HG02623 (cell line): ENCODE data around the gene SRR.
"Not testable (repeated sequence)": the region's sequence is repeated elsewhere in the genome, so short reads cannot be mapped to it uniquely, and the experiment has no call there.

Experiments used
- ATAC-seq: cut with Tn5 transposase; IDR thresholded peaks from one replicate; pipeline ENCODE4 v1.9.1; 2021; ENCODE audit warnings: moderate library complexity; ENCODE audit not compliant: unreplicated experiment

SRR gene, protein sequence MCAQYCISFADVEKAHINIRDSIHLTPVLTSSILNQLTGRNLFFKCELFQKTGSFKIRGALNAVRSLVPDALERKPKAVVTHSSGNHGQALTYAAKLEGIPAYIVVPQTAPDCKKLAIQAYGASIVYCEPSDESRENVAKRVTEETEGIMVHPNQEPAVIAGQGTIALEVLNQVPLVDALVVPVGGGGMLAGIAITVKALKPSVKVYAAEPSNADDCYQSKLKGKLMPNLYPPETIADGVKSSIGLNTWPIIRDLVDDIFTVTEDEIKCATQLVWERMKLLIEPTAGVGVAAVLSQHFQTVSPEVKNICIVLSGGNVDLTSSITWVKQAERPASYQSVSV

DNA sequence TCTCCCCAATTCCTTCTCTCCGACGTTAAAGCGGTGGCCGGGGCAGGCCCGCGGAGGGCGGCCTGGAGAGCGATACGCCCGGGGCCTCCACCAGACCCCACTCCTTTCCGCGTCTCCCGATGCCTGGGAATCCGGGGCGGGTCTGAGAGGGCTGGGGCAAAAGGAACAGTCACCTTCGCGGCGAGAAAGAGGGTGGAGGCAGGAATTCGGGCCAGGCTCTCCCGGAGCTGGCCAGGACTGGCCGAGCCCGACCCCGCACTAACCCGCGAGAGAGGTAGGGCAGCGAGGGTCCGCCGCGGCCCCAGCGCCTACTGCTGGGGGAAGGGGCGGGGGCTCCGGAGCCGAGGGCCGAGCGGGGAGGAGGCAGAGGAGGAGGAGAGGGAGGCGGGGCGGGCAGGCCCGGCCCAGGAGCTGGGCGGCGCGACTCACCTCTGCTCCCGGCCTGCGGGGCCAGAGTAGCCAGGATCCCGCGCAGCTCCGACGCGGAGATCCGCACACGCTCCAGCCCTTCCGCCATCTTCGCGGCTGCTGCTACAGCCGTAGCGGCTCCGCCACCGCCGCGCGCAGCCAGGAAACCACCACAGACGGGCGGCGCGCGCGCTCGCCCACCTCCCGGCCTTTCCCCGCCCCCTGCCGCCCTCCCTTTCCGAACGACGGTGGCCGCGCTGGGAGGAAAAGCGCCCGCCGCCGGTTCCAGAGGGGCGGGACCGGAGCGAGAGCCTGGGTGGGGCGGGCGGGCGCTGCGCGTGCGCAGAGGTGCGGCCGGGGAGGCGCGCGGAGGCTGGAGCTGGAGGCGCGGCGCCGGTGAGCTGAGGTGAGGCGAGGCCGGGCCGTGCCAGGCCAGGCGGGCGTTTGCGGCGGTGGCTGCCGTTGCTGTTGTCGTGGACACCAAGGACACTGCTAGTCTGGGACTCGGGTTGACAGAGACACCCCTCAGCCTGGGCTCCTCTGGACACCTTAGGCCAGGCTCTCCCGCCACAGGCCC is at the start of gene SRR, which contains the start of gene SMG6:
Gene SRR (plus strand): TSS at position 747 of the 985 bp plus-strand sequence. CDS start 11,611 bp downstream, outside the sequence.
Gene SMG6 (minus strand): TSS at position 582 of the 985 bp plus-strand sequence. CDS start 65 bp downstream, at position 517.
- peak; percentile 72 for ATAC-seq

DNA sequence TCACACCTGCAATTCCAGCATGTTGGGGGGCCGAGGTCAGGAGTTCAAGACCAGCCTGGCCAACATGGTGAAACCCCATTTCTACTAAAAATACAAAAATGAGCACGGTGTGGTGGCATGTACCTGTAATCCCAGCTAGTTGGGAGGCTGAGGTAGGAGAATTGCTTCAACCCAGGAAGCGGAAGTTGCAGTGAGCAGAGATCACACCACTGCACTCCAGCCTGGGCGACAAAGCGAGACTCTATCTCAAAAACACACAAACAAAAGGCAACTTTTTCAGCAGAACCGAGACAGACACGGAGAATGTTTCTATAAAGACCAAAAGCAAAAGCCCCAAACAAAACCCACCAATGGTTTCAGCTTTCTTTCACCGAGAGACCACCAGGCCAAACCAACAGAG is 44.9 kb upstream of the SRR start:
- not testable (repeated sequence) for ATAC-seq

DNA sequence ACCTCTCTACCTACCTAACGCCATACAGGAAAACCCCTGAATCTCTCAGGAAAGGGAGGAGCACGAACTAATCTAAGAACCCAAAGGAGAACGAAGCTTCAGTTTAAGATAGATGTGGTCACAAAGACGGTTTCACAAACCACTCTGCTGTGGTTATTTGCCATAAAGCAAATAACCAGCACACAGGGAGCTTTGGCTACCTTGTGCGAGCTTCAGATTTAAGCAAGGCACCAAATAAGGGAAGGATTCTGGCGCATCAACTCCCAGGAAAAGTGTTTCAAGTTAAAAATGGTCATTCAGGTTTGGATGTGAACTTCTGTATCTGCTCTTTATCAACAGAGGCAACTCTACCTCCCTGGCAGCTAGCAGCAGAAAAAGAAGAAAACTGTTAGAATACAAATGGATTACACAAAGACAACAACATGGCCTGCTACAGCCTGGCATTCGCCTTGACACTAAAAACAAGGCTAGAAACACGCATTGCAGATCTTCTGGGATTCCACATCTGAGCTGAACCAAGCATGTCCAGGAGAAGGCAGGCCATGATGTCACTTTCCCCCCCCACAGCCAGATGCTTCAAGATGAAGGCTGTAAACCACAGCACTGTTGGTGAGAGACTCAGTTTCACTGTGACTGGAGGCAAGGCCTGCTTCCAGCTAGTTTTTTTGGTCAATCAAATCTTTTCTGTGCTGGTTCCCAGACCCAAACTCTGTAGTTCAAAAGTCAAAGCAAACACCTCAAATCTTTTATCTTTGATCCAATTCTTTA is 43.8 kb upstream of the SRR start:
- ATAC-seq: no peak

DNA sequence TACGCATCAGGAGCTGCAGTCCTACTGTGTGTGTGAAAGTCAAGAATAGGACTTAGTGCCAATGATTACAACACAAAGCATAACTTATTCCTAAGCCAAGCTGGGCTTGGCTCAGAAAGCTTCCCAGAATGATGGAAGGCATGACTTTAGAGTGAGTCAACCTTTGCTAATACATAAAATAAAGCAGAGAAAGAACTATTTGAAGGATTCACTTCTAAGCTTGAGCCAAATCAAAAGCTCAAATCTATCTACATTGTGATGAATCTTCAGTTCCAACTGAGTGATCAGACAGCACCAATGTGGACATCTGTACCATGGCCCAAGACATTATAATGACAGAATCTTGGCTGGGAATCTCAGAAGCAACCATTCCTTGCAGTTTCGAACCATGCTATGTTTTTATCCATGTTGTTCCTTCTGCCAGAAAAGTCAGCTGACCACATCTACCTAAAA is 41.6 kb upstream of the SRR start:
- ATAC-seq: no peak

DNA sequence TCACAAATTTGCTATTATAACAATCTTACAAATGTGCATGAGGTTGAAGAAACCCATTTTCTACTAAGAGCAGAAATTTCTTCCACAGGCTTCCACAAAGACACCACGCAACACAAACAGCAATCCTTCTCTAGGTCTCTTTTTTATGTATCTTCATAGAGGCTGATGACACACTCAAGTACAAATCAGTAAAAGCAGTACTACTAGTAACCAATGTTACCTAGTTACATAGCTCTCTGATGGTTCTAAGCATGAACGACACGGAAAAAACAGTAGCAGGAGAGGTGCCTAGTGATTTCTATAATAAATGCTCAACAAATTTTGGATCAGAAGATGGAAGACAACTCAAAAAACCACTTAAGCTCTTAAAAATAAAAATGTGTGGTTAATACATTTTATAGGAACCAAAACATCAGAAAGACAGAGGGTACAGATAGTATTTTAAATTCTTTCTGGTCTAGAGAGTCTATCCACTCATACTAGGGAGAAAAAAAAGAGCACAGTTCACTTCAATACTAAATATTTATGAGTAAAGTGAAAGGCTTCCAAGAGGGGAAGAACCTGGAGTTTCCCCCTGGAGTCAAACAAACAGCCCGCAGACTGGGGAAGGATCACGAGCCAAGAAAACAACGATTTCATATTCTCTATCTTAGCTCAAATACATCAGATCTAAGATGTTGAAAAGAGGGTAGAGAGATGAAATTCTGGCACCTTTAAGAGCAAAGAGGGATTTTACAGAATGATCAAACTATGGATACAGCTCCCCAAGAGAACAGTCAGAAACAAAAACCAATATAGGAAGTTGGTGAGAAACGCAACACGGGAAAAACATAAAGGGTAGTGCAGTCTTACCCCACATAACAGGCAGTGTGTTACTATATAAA is 40.3 kb upstream of the SRR start:
- ATAC-seq: no peak

DNA sequence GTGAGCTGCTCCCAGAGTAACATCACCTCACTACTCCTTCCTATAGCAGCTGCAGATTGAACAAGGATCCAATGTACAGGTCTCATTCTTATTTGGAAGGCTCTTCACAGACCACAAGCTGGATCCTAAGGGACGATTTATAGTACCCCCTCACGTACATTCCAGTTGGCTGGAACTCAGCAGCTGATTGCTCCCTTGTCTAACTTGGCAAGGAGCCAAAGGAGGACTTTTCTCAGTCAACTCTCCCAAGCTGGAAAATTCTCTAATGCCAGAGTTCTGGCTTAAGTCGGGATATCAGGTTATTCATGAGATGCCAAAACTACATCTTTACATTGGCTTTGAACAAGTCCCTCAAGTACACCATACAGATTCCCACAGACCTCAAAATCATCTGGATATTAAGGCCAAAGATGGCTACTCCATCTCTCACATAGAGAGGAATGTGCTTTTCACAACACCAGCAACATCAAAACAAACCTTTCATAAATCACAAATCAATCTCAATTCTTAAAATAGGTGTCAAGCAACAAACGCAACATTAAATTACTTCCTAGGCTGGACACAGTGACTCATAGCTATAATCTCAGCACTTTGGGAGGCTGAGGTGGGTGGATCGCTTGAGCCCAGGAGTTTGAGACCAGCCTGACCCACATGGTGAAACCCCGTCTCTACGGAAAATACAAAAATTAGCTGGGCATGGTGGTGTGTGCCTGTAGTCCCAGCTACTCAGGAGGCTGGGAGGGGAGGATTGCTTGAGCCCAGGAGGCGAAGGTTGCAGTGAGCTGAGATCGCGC is 39.5 kb upstream of the SRR start:
- ATAC-seq: no peak

DNA sequence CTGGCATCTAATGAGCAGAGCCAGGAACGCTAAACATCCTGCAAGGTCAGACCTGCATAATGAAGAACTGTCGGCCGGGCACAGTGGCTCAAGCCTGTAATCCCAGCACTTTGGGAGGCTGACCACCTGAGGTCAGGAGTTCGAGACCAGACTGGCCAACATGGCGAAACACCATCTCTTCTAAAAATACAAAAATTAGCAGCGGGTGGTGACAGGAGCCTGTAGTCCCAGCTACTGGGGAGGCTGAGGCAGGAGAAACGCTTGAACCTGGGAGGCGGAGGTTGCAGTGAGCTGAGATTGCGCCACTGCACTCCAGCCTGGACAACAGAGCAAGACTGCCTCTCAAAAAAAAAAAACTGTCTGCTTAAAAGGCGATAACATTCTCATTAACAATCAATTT is 38.6 kb upstream of the SRR start:
- ATAC-seq: not testable (repeated sequence)

DNA sequence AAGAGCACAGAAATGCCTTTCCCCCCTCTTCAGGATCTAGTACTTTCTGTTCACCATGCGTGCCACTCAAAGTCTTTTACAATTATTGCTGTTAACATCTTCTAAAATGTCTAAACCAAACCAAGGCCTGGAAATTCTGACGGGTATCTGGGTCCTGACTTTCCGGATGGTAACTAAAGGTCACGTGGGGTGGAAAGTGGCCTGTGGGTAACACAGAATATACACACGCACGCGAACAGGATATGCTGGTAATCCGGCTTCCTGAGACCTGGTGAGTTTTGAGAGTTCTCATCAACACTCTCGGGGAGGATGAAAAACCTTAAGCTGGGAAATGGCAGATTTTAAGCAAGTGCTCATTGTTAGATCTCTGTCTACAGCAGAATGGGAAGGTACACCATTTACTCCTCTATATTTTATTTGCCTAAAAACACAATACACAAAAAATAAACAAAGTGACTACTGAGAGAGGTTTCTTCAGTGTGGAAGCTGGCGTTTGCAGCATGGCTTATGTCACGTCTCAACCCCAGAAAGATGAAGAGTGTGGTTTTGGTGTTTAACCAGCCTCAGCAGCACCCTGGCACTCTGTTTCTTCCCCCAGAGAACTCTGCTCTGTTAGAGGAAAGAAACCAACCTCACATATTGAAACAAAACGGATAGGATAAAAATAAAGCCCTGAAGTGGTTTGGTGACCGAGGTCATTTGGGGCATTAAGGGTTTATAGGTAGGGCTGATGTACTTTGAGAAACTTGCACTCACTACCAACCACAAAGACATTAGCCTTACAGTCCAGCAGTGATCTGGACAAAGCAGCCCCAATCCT is 37.5 kb upstream of the SRR start:
- ATAC-seq: peak; percentile 58

DNA sequence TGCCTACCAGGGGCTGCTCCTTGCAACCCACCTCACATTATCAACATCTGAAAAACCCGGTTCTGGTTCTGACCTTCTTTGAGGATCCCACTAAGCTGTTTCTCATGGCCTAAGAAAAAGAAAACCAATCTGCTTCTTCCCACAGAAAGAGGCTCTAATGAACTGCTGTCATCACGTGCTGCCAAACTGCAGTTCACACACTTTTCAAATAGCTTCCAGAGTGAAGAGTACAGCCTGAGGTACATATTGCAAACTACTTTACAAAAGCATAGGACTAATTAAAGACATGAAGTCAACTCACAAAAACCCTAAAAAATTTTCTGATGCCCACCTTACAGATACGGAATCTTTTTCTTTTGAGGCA is 36.9 kb upstream of the SRR start:
- ATAC-seq: no peak

DNA sequence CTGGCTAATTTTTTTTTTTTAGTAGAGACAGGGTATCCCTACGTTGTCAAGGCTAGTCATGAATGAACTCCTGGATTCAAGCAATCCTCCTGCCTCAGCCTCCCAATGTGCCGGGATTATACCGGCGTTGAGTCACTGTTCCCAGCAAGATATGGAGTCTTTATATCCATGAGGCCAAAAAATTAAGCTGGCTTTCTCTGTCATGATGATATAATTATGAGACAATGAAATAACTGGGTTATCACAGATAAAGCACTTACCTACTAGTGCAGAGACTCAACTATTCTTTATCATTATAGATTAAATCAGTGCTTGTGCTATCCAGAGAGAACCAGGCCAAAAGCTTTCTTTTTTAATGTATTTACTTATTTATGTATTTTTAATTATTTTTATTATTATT is 36.4 kb upstream of the SRR start:
- no peak for ATAC-seq

DNA sequence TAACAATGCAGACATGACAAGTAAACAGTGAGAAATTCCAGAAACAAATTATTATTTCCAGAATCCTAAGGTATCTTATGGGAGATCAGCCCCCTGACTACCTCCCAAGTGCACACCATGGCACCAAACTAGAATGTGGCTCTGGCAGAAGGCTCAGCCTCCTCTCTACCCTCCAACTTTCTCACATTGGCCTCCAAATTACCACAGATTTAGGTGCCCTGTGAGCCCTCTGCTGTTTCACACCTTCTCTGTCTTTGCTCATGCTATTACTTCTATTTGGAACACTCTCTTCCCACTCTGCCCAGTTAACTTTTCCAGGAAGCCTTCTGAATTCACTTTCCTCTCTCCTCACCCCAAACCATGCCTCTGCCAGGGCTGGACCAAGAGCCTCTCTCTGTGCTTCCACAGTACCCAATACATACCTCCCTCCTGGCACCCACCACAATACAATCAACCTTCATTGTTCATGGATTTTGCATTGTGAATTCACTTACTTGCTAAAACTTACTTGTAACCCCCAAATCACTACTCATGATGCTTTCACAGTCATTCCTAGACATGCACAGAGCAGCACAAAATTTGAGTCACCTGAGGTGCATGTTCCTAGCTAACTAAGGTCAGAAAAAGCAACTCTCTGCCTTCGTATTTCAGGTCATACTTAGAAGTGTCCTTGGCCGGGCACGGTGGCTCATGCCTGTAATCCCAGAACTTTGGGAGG is 31.6 kb upstream of the SRR start:
- no peak for ATAC-seq

DNA sequence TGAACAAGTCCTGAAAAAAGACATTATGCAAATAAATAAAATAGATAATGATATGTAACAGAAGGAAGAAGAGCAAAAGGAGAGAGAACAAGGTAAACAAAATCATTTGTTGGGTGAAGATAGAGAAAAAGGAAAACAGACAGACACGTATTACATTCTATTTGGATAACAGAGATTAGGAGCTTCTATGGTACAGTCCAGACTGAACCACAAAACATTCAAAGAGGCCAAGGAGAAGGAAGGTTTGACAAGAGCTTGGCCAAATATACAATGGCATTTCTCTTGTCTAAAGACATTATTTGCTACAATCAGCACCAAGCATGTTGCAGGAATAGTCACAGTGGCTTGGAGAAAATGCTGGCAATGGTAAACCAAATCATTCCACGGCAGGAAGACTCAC is 29.3 kb upstream of the SRR start:
- no peak for ATAC-seq

DNA sequence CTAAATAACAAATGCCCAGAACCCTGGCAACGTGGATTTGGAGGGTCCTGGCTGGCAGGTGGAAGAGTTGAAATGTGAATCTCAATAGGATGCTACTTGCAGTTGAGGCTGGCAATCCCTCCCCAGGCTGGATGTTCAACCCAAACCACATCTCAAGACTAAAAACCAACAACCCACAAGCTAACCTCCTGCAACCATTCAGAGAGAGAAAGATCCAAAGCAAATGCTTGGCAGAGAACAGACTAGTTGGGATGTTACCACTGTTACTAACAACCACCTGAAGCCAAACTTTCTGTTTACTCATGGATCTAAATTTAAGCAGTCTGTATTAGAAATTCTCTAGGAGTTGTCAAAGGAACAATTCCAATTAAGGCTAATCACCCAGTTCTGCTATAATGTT is 28.0 kb upstream of the SRR start:
- no peak for ATAC-seq

DNA sequence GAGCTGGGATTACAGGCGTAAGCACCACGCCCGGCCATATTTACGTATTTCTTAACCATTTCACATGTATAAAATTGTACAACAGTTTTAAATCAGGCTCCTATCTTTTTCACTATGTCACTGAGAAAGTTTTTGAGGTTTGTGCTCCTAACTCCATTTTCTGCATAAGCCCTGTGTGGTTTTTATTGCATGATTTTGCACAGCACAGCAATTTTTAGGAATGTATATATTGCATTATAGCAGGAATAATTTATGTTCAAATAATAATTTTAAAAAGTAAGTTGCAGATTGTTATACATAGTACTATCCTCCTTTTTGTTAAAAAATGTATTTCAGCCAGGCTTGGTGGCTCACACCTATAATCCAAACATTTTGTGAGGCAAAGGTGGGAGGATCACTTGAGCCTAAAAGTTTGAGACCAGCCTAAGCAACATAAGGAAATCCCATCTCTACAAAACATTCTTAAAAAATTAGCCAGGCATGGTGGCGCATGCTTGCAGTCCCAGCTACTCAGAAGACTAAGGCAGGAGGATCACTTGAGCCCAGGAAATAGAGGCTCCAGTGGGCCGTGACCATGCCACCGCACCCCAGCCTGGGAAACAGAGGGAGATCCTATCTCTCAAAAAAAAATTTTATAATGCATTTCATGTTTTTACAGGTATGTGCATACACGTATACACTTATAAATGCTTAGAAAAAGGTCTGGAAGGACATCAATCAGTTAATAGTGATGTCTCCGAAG is 26.1 kb upstream of the SRR start:
- no peak for ATAC-seq

DNA sequence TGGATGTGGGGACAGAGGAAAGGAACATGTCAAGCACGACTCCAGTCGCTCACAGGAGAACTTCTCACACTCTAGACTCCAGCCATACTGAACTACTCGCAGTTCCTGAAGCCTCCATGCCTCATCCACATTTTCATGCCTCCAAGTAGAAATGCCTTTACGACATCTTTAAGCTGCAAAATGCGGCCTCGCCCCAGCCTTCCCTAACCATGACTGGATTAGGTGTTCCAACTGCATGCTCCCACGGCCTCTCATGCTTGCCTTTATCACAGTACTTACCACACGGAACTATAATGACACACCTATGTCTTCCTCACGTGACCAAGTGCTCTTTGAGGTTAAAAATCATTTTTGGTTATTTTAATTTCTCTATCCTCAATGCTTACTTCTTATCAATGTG is 24.0 kb upstream of the SRR start:
- no peak for ATAC-seq

DNA sequence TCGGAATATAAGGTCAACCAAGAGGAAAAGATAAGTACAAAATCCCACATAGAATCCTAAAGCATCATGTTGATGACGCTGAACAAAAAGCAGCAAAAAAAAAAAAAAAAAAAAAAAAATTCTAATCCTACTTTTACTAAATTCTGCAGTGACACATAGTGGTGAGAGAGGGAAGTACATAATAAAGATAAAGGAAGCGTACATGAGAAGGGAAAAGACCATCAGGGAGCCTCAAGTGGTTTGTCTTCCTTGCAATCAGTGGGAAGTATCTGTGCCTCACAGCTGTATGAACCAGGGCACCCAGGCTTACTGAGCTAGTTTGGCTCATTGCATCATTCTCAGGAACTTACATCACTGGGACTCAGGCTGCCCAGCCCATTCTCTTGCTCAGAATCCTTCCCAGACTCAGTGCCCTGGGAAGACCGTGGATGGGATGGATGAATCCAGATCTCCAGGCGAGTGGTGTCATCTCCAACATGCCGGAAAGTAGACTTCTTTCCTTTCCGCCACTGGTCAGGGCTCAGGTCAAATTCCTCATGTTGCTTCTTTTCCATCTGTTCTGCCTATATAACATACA is 21.4 kb upstream of the SRR start:
- no peak for ATAC-seq

DNA sequence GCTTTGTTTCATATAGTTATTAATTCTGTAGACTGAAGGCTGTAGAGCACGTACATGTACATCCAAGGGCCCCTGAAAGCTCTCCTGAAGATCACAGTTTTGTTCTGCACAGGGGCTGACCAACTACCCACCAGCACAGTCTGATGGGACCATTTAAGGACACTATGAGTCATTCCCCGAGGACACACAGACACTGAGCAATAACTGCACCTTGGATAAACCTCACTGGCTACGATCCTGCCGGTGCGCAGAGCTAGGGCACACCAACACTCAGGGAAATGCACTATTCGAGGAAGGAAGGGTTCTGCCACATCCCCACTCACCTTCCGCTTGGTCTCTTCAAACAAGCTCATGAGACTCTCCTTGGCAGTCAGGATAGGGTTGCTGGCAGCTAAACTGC is 20.4 kb upstream of the SRR start:
- no peak for ATAC-seq
